Cerebellar cortex (tissue), 1 donor: ENCODE measurements around the gene NAGA.
"Not testable (repeated sequence)": the region's sequence is repeated elsewhere in the genome, so short reads cannot be mapped to it uniquely, and the experiment has no call there.

Experiments used
- DNase-seq: peaks from one replicate; pipeline ENCODE4 v3.0.0-alpha.2; 2015; ENCODE audit warnings: low spot score

The NAGA gene

GRCh38 chr22:42070517-42071422, at the start of gene NAGA:
Gene NAGA, minus strand, starts transcription at chr22:42070812. Its CDS starts 515 bp downstream, at chr22:42070297.
- DNase-seq, result peak; percentile 99

GRCh38 chr22:42116848-42117424, 46.3 kb upstream of the NAGA start:
- no peak for DNase-seq

GRCh38 chr22:42115420-42115830, 44.8 kb upstream of the NAGA start:
- not testable (repeated sequence) for DNase-seq

GRCh38 chr22:42114721-42115120, 44.1 kb upstream of the NAGA start:
- peak; percentile 35 for DNase-seq

- DNase-seq, result peak; percentile 28
Measured at GRCh38 chr22:42112793-42113192, 42.2 kb upstream of the NAGA start.

GRCh38 chr22:42111798-42112197, 41.2 kb upstream of the NAGA start:
- no peak for DNase-seq

GRCh38 chr22:42108848-42109247, 38.2 kb upstream of the NAGA start:
- DNase-seq, result no peak

- not testable (repeated sequence) for DNase-seq
Measured at GRCh38 chr22:42104332-42104860, 33.8 kb upstream of the NAGA start.

- DNase-seq, result no peak
Measured at GRCh38 chr22:42101199-42101598, 30.6 kb upstream of the NAGA start.

GRCh38 chr22:42091455-42091782, 20.8 kb upstream of the NAGA start:
- DNase-seq, result no peak

GRCh38 chr22:42090596-42091454, 20.2 kb upstream of the NAGA start, which contains the start of gene NDUFA6:
Gene NDUFA6, minus strand, starts transcription at chr22:42090772. Its CDS starts 28 bp downstream, at chr22:42090744.
- peak; percentile 99 for DNase-seq

- peak; percentile 24 for DNase-seq
Measured at GRCh38 chr22:42086051-42086450, 15.4 kb upstream of the NAGA start.

- no peak for DNase-seq
Measured at GRCh38 chr22:42084874-42085273, 14.3 kb upstream of the NAGA start.

GRCh38 chr22:42083119-42083518, 12.5 kb upstream of the NAGA start:
- no peak for DNase-seq

GRCh38 chr22:42080287-42080686, 9.7 kb upstream of the NAGA start:
- DNase-seq, result peak; percentile 69

GRCh38 chr22:42079319-42080251, 9.0 kb upstream of the NAGA start, which contains the start of gene SMDT1:
Gene SMDT1, plus strand, starts transcription at chr22:42079700. Its CDS starts 69 bp downstream, at chr22:42079769.
- DNase-seq, result peak; percentile 99

- peak; percentile 42 for DNase-seq
Measured at GRCh38 chr22:42078469-42079318, 8.1 kb upstream of the NAGA start.

- DNase-seq, result peak; percentile 42
Measured at GRCh38 chr22:42077486-42078125, 7.0 kb upstream of the NAGA start.

GRCh38 chr22:42076764-42077485, 6.3 kb upstream of the NAGA start:
- no peak for DNase-seq
